GM12892 (cell line): Measurements from ENCODE around the gene TOM1L2.
"Not testable (repeated sequence)": the region's sequence is repeated elsewhere in the genome, so short reads cannot be mapped to it uniquely, and the experiment has no call there.

Experiments
- DNase-seq: peaks from one replicate; pipeline ENCODE4 v3.0.0; 2011; ENCODE audit not compliant: insufficient read length
- FAIRE-seq: peaks from 2 replicates; lab custom pipeline; 2011; peaks lifted over from hg19 to GRCh38; lab: Jason Lieb, UNC
- POLR2A ChIP-seq: IDR thresholded peaks from 2 replicates; pipeline ENCODE4 v1.6.1; 2011; ENCODE audit warnings: low read depth, low read length, control low read depth
- POLR2AphosphoS5 ChIP-seq: IDR thresholded peaks from 2 replicates; pipeline ENCODE4 v1.6.1; 2011; ENCODE audit warnings: low read depth, low read length, control low read depth
- TAF1 ChIP-seq: IDR thresholded peaks from 2 replicates; pipeline ENCODE4 v1.6.1; 2011; ENCODE audit warnings: low read depth, mild to moderate bottlenecking, control low read depth, low read length, borderline replicate concordance

TOM1L2 gene

GRCh38 chr17:17964710-17965109 lies 7.5 kb downstream of the TOM1L2 start:
- no peak for TF ChIP-seq POLR2A
- TF ChIP-seq POLR2AphosphoS5, result no peak
- no peak for TF ChIP-seq TAF1
- FAIRE-seq (no peak), DNase-seq (no peak)

GRCh38 chr17:17963694-17964436 lies 8.3 kb downstream of the TOM1L2 start:
- no peak for FAIRE-seq
- no peak for DNase-seq
- TF ChIP-seq POLR2A (no peak), TAF1 (no peak), POLR2AphosphoS5 (no peak)

GRCh38 chr17:17963066-17963465 lies 9.1 kb downstream of the TOM1L2 start:
- TF ChIP-seq POLR2A, result no peak
- no peak for TF ChIP-seq POLR2AphosphoS5
- no peak for TF ChIP-seq TAF1
- FAIRE-seq (no peak), DNase-seq (no peak)

GRCh38 chr17:17960500-17961030 lies 11.6 kb downstream of the TOM1L2 start:
- TF ChIP-seq POLR2A, result no peak
- no peak for TF ChIP-seq POLR2AphosphoS5
- TF ChIP-seq TAF1, result no peak
- FAIRE-seq, result no peak

GRCh38 chr17:17959520-17960361 lies 12.5 kb downstream of the TOM1L2 start:
- DNase-seq, result no peak
- peak; percentile 80 for FAIRE-seq
- TF ChIP-seq TAF1 (no peak), POLR2A (no peak), POLR2AphosphoS5 (no peak)

More at GRCh38 chr17:17960500-17961030, 11.6 kb downstream of the TOM1L2 start:
- no peak for DNase-seq

GRCh38 chr17:17958982-17959381 lies 13.2 kb downstream of the TOM1L2 start:
- DNase-seq (no peak), FAIRE-seq (peak; percentile 38)
- TF ChIP-seq POLR2AphosphoS5, result no peak
- TF ChIP-seq TAF1, result no peak
- TF ChIP-seq POLR2A, result no peak

- FAIRE-seq, result no peak
- DNase-seq, result no peak
- no peak for TF ChIP-seq TAF1
- no peak for TF ChIP-seq POLR2AphosphoS5
- no peak for TF ChIP-seq POLR2A
Observed at GRCh38 chr17:17957584-17957916, 14.7 kb downstream of the TOM1L2 start.

GRCh38 chr17:17955790-17956341 lies 16.3 kb downstream of the TOM1L2 start:
- not testable (repeated sequence) for DNase-seq, FAIRE-seq

GRCh38 chr17:17954079-17954478 lies 18.1 kb downstream of the TOM1L2 start:
- DNase-seq (no peak), FAIRE-seq (no peak)
- TF ChIP-seq TAF1, result no peak
- no peak for TF ChIP-seq POLR2AphosphoS5
- no peak for TF ChIP-seq POLR2A

GRCh38 chr17:17952691-17953090 lies 19.5 kb downstream of the TOM1L2 start:
- DNase-seq, result no peak
- FAIRE-seq, result no peak
- no peak for TF ChIP-seq TAF1
- no peak for TF ChIP-seq POLR2AphosphoS5
- no peak for TF ChIP-seq POLR2A

- no peak for TF ChIP-seq TAF1
- TF ChIP-seq POLR2A, result no peak
- no peak for TF ChIP-seq POLR2AphosphoS5
- no peak for FAIRE-seq
- no peak for DNase-seq
Observed at GRCh38 chr17:17951524-17951923, 20.7 kb downstream of the TOM1L2 start.

GRCh38 chr17:17950806-17951205 lies 21.4 kb downstream of the TOM1L2 start:
- DNase-seq (no peak), FAIRE-seq (no peak)
- TF ChIP-seq POLR2AphosphoS5, result no peak
- no peak for TF ChIP-seq TAF1
- TF ChIP-seq POLR2A, result no peak

- no peak for TF ChIP-seq POLR2AphosphoS5
- TF ChIP-seq TAF1, result no peak
- no peak for TF ChIP-seq POLR2A
- FAIRE-seq (no peak), DNase-seq (no peak)
Observed at GRCh38 chr17:17950347-17950746, 21.9 kb downstream of the TOM1L2 start.

GRCh38 chr17:17947966-17948365 lies 24.2 kb downstream of the TOM1L2 start:
- DNase-seq (no peak), FAIRE-seq (no peak)
- TF ChIP-seq POLR2AphosphoS5 (no peak), POLR2A (no peak), TAF1 (no peak)
